Measurements from ENCODE around the gene LIPI. TPM values are rescaled to one million over a fixed set of nuclear protein-coding genes. Genes with fewer than 3 reads are reported as not detected.
A peak's percentile ranks its signal among the peaks of the same experiment; 100 is the strongest.

Gene LIPI
- total RNA-seq, 1 donor from 2014 or later = not detected

DNA sequence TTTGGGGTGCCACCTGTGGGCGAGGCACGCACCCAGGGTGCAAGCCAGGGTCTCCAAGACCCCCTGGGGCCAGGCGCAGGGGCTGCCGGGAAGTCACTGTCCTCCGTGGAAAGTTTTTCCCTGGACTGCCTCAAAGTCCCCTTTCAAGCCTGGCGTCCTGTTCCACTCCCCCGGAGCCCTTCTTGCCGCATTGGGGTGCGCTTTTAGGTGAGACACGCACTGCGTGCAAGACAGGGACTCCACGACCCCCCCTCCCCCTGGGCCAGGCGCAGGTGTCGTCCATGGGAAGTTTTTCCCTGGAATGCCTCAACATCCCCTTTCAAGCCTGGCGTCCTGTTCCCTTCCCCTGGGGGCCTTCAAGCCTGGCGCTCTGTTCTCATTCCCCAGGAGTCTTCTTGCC is 137.1 kb downstream of the LIPI start:
- TF ChIP-seq CTCF (IDR thresholded peaks at IDR 0.05) (no peak), POLR2A (IDR thresholded peaks at IDR 0.05) (no peak), POLR2AphosphoS5 (IDR thresholded peaks at IDR 0.05; ENCODE audit: insufficient read depth in 1 of 2, low read depth in 1 of 2) (no peak)
- Histone ChIP-seq H3K27me3 (no peaks in the 10 kb centered on the region), H3K4me3 (no peak overlapping the region), H3K27ac (no peak overlapping the region), H3K36me3 (no peaks in the 10 kb centered on the region), H3K4me1 (no peaks in the 10 kb centered on the region), H3K9me3 (no peaks in the 10 kb centered on the region)
- intact Hi-C loops (cut with DNase I) = no loop called here
- DNase-seq (ENCODE audit: extremely low spot score in 2 of 2) = no peak

DNA sequence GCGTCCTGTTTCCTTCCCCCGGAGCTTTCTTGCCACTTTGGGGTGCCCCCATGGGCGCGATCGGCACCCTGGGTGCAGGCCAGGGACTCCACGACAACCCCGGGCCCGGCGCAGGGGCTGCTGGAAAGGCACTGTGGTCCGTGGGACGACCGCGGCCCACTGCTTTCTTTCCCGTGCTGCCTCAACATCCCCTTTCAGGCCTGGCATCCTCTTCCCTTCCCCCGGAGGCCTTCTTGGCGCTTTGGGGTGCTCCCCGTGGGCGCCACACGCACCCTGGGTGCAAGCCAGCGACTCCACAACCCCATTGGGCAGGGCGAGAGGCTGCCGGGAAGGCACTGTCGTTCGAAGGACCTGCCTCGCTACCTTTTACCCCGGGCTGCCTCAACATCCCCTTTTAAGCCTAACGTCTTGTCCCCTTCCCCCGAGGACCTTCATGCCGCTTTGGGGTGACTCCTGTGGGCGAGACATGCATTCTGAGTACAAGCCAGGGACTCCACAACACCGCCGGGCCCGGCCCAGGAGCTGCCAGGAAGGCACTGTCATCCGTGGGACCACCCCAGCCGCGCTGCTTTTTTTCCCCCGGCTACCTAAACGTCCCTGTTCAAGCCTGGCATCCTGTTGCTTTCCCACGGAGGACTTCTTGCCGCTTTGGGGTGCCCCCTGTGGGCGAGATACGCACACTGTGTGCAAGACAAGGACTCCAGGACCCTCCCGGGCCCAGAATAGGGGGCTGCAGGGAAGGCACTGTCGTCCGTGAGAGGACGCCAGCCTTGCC is 137.8 kb downstream of the LIPI start:
- no peak for TF ChIP-seq CTCF (IDR thresholded peaks at IDR 0.05)
- TF ChIP-seq POLR2A (IDR thresholded peaks at IDR 0.05) = no peak
- TF ChIP-seq POLR2AphosphoS5 (IDR thresholded peaks at IDR 0.05; ENCODE audit: insufficient read depth in 1 of 2, low read depth in 1 of 2) = no peak
- H3K4me3 ChIP-seq = no peak overlapping the region
- H3K4me1 ChIP-seq = no peaks in the 10 kb centered on the region
- H3K27me3 ChIP-seq = no peaks in the 10 kb centered on the region
- intact Hi-C loops (cut with DNase I) = no loop called here
- DNase-seq (ENCODE audit: extremely low spot score in 2 of 2) = peak in 1 of 2 donors; percentile 65
- H3K27ac ChIP-seq = no peak overlapping the region
- H3K9me3 ChIP-seq = no peaks in the 10 kb centered on the region
- H3K36me3 ChIP-seq = no peaks in the 10 kb centered on the region

GRCh38 chr21:14071902-14072734 is 138.6 kb downstream of the LIPI start:
- no peak for TF ChIP-seq POLR2AphosphoS5 (IDR thresholded peaks at IDR 0.05; ENCODE audit: insufficient read depth in 1 of 2, low read depth in 1 of 2)
- no peak for TF ChIP-seq POLR2A (IDR thresholded peaks at IDR 0.05)
- no peak for TF ChIP-seq CTCF (IDR thresholded peaks at IDR 0.05)
- peak in 1 of 2 donors; percentile 79 for DNase-seq (ENCODE audit: extremely low spot score in 2 of 2)
- intact Hi-C loops (cut with DNase I) = no loop called here
- H3K4me3 ChIP-seq = no peak overlapping the region
- no peaks in the 10 kb centered on the region for H3K4me1 ChIP-seq
- H3K9me3 ChIP-seq = no peaks in the 10 kb centered on the region
- no peaks in the 10 kb centered on the region for H3K36me3 ChIP-seq
- H3K27ac ChIP-seq = no peak overlapping the region
- H3K27me3 ChIP-seq = no peaks in the 10 kb centered on the region

DNA sequence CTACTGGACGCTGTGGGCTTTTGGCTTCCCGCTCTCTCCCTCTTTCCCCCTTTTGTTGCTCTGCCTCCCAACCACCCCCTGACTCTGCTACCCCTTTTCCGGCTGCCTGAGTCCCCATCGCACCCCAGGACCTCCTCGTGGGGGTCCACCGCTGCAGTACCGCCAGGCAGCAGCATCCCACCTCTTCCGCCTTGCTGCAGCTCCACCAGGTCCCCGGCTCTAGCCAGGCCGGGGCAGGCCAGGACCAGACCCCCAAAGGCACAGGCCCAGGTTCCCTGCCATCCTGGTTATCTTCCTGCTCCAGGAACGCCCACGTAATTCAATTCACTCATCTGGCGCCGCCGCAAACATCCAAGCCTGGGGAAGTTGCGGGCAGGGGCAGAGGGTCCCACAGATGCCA is 139.8 kb downstream of the LIPI start:
- intact Hi-C loops (cut with DNase I) = no loop called here
- Histone ChIP-seq H3K27ac (no peak overlapping the region), H3K9me3 (no peaks in the 10 kb centered on the region), H3K36me3 (no peaks in the 10 kb centered on the region), H3K27me3 (no peaks in the 10 kb centered on the region), H3K4me3 (no peak overlapping the region), H3K4me1 (no peaks in the 10 kb centered on the region)
- TF ChIP-seq POLR2A (IDR thresholded peaks at IDR 0.05) (no peak), CTCF (IDR thresholded peaks at IDR 0.05) (no peak), POLR2AphosphoS5 (IDR thresholded peaks at IDR 0.05; ENCODE audit: insufficient read depth in 1 of 2, low read depth in 1 of 2) (no peak)
- peak in 1 of 2 donors; percentile 71 for DNase-seq (ENCODE audit: extremely low spot score in 2 of 2)

Measured in vagina (tissue), 2 donors.